ENCODE results near the gene EPM2AIP1. TPM values are rescaled to one million over a fixed set of nuclear protein-coding genes. Genes with fewer than 3 reads are reported as not detected.

The EPM2AIP1 gene
- total RNA-seq, 1 experiment from 2014 or later: 8.7 TPM

GRCh38 chr3:37014620-37015019 is 21.7 kb upstream of the EPM2AIP1 start:
- Histone ChIP-seq H4K20me1 (ENCODE audit: insufficient read depth) (no peaks in the 10 kb centered on the region; the same call in 1 of the 2 replicates), H3K36me3 (ENCODE audit: control insufficient read depth in 1 of 2, insufficient read depth in 2 of 2, low read length in 2 of 2) (peaks cover 24 to 39% of the 10 kb centered on the region in 2 experiments), H3K9me2 (ENCODE audit: insufficient read depth) (no peaks in the 10 kb centered on the region), H3K4me3 (replicated peaks in 1 of 2; ENCODE audit: low read depth in 1 of 2, low read length in 2 of 2) (no peak overlapping the region), H3K9ac (ENCODE audit: low read length) (no peak overlapping the region), H3K27ac (ENCODE audit: low read depth, low read length) (no peak overlapping the region), H3K4me1 (ENCODE audit: control insufficient read depth in 1 of 2, insufficient read depth in 2 of 2, low read length in 2 of 2) (no peaks in the 10 kb centered on the region), H2AFZ (ENCODE audit: low read depth, low read length, poor library complexity, severe bottlenecking) (no peak overlapping the region), H3K79me2 (ENCODE audit: insufficient read depth, low read length) (no peaks in the 10 kb centered on the region), H3K4me2 (ENCODE audit: low read length) (no peak overlapping the region), H3K27me3 (ENCODE audit: insufficient read depth, low read length) (no peaks in the 10 kb centered on the region), H3K9me3 (ENCODE audit: control insufficient read depth in 1 of 2, insufficient read depth in 1 of 2, low read depth in 1 of 2, low read length in 2 of 2) (no peaks in the 10 kb centered on the region)
- ChIA-PET CTCF (no interaction called here), POLR2A (no interaction called here), RAD21 (ENCODE audit: low non-redundant PET in 1 of 2, low total read pairs in 2 of 2, uncharacterized antibody in 2 of 2, unreplicated experiment in 2 of 2) (no interaction called here)
- no TSS peak for BruUV-seq (replicated peaks)
- ATAC-seq: no peak
- DNase-seq (ENCODE audit: low read depth, low spot score): no peak
- intact Hi-C loops (cut with micrococcal nuclease): no loop called here
- TF ChIP-seq EZH2 (IDR thresholded peaks at IDR 0.05): no peak
- no peak for TF ChIP-seq ZFX (IDR thresholded peaks at IDR 0.05)
- TF ChIP-seq, protein P1, sequence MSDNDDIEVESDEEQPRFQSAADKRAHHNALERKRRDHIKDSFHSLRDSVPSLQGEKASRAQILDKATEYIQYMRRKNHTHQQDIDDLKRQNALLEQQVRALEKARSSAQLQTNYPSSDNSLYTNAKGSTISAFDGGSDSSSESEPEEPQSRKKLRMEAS (IDR thresholded peaks at IDR 0.05): no peak
- TF ChIP-seq JUND (IDR thresholded peaks at IDR 0.05): no peak
- no peak for TF ChIP-seq TCF7L2 (IDR thresholded peaks at IDR 0.05; ENCODE audit: borderline replicate concordance, extremely low read depth, insufficient read depth, insufficient read length)
- no peak for TF ChIP-seq YY1 (IDR thresholded peaks at IDR 0.05; ENCODE audit: extremely low read depth, insufficient replicate concordance, low read depth, low read length)
- no peak for TF ChIP-seq POLR2AphosphoS5 (IDR thresholded peaks at IDR 0.05; ENCODE audit: low read depth, low read length)
- no peak for TF ChIP-seq ELF1 (IDR thresholded peaks at IDR 0.05; ENCODE audit: borderline replicate concordance, low read depth)
- TF ChIP-seq REST (IDR thresholded peaks at IDR 0.05; ENCODE audit: low read depth): no peak
- no peak for TF ChIP-seq EZH2phosphoT487 (IDR thresholded peaks at IDR 0.05; ENCODE audit: borderline replicate concordance)
- TF ChIP-seq CEBPB (IDR thresholded peaks at IDR 0.05; ENCODE audit: low read depth): no peak
- TF ChIP-seq RAD21 (IDR thresholded peaks at IDR 0.05; ENCODE audit: low read depth): no peak
- no peak for TF ChIP-seq ZNF274 (IDR thresholded peaks at IDR 0.05; ENCODE audit: low read depth, low read length)
